ENCODE measurements around the gene CCDC87.
"Not testable (repeated sequence)": the region's sequence is repeated elsewhere in the genome, so short reads cannot be mapped to it uniquely, and the experiment has no call there.

Gene CCDC87, protein sequence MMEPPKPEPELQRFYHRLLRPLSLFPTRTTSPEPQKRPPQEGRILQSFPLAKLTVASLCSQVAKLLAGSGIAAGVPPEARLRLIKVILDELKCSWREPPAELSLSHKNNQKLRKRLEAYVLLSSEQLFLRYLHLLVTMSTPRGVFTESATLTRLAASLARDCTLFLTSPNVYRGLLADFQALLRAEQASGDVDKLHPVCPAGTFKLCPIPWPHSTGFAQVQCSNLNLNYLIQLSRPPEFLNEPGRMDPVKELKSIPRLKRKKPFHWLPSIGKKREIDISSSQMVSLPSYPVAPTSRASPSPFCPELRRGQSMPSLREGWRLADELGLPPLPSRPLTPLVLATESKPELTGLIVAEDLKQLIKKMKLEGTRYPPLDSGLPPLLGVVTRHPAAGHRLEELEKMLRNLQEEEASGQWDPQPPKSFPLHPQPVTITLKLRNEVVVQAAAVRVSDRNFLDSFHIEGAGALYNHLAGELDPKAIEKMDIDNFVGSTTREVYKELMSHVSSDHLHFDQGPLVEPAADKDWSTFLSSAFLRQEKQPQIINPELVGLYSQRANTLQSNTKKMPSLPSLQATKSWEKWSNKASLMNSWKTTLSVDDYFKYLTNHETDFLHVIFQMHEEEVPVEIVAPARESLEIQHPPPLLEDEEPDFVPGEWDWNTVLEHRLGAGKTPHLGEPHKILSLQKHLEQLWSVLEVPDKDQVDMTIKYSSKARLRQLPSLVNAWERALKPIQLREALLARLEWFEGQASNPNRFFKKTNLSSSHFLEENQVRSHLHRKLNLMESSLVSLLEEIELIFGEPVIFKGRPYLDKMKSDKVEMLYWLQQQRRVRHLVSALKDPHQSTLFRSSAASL

DNA sequence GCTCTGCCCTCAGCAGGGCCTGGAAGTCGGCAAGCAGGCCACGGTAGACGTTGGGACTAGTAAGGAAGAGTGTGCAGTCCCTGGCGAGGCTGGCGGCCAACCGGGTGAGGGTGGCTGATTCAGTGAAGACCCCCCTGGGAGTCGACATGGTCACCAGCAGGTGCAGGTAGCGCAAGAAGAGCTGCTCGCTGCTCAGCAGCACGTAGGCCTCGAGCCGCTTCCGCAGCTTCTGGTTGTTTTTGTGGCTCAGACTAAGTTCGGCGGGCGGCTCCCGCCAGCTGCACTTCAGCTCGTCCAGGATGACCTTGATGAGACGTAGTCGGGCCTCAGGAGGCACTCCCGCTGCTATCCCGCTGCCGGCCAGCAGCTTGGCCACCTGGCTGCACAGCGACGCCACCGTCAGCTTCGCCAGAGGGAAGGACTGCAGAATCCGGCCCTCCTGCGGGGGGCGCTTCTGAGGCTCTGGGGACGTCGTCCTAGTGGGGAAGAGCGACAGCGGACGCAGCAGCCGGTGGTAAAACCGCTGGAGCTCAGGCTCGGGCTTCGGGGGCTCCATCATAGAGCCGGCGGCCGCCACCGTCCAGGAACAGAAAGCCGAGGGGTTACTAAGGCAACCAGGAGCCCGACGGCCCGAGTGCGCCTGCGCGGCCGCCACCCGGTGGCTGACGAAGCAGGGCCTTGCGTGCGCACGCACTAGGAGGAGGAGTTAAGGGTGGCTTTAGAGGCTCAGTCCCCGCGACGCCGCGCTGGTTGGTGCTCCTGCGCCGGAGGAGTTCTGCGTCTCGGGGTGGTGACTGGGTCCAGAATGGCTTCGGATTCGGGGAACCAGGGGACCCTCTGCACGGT, at the start of gene CCDC87, which contains the start of gene CCS:
Gene CCDC87 (minus strand): TSS at position 607 of the 846 bp plus-strand sequence. CDS start 48 bp downstream, at position 559.
Gene CCS (plus strand): TSS at position 729 of the 846 bp plus-strand sequence. CDS start 77 bp downstream, at position 806.
- H3K4me3 ChIP-seq (ENCODE audit: low read depth, low read length): peak within 1 kb of the TSS; percentile 100
- peak within 1 kb of the TSS; percentile 99 for H2AFZ ChIP-seq (ENCODE audit: low read length, unreplicated experiment)
- H3K36me3 ChIP-seq (ENCODE audit: insufficient read depth, low read length): no peaks in the 10 kb centered on the region
- no peaks in the 10 kb centered on the region for H3K27me3 ChIP-seq (ENCODE audit: insufficient read depth, low read length)
- H3K79me2 ChIP-seq (ENCODE audit: control insufficient read depth, insufficient read depth, low read length, unreplicated experiment): peaks cover 9% of the 10 kb centered on the region
- peaks cover 21% of the 10 kb centered on the region for H3K4me1 ChIP-seq (ENCODE audit: control insufficient read depth, insufficient read depth, low read length, unreplicated experiment)
- H3K27ac ChIP-seq (ENCODE audit: low read depth, low read length): peak within 1 kb of the TSS; percentile 49; the same call in 1 of the 2 replicates

DNA sequence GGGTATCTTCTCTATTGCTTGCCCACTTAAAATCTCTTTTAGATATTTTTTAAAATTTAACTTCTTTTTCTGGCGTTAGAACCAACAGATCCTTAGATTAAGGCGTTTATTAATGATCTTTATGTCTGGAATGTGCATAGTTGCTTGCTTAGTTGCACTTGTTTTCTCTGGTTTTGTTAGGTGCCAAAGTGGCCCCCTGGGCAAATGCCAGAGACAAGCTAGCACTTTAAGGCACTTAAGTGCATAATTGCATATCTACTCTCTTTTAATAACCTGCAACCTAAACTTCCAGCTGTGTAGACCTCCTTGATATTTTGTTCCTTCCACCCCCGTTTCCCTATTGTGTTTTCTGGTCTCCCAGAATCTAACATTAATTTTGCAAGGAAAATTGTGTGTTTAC, 49.0 kb upstream of the CCDC87 start:
- Histone ChIP-seq H3K4me3 (ENCODE audit: low read depth, low read length) (peak overlapping the region; percentile 84), H3K79me2 (ENCODE audit: control insufficient read depth, insufficient read depth, low read length, unreplicated experiment) (peaks cover 84% of the 10 kb centered on the region), H3K27ac (ENCODE audit: low read depth, low read length) (no peak overlapping the region), H3K27me3 (ENCODE audit: insufficient read depth, low read length) (no peaks in the 10 kb centered on the region), H3K36me3 (ENCODE audit: insufficient read depth, low read length) (peaks cover 60% of the 10 kb centered on the region), H3K4me1 (ENCODE audit: control insufficient read depth, insufficient read depth, low read length, unreplicated experiment) (peaks cover 54% of the 10 kb centered on the region), H2AFZ (ENCODE audit: low read length, unreplicated experiment) (no peak overlapping the region)

DNA sequence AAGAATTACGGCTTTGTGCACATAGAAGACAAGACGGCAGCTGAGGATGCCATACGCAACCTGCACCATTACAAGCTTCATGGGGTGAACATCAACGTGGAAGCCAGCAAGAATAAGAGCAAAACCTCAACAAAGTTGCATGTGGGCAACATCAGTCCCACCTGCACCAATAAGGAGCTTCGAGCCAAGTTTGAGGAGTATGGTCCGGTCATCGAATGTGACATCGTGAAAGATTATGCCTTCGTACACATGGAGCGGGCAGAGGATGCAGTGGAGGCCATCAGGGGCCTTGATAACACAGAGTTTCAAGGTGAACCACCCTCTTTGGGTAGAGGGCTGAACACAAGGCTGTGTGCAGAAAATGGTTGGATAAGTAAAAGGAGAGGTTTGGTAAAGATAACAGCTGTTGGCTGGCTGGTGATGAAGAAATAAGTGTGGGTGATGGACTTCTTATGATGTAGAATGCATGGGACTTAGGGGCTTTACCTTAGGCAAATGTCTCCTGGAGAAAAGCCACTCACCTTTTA, 47.0 kb upstream of the CCDC87 start:
- peaks cover 40% of the 10 kb centered on the region for H3K36me3 ChIP-seq (ENCODE audit: insufficient read depth, low read length)
- not testable (repeated sequence) for H2AFZ ChIP-seq (ENCODE audit: low read length, unreplicated experiment); H3K27ac ChIP-seq (ENCODE audit: low read depth, low read length)

DNA sequence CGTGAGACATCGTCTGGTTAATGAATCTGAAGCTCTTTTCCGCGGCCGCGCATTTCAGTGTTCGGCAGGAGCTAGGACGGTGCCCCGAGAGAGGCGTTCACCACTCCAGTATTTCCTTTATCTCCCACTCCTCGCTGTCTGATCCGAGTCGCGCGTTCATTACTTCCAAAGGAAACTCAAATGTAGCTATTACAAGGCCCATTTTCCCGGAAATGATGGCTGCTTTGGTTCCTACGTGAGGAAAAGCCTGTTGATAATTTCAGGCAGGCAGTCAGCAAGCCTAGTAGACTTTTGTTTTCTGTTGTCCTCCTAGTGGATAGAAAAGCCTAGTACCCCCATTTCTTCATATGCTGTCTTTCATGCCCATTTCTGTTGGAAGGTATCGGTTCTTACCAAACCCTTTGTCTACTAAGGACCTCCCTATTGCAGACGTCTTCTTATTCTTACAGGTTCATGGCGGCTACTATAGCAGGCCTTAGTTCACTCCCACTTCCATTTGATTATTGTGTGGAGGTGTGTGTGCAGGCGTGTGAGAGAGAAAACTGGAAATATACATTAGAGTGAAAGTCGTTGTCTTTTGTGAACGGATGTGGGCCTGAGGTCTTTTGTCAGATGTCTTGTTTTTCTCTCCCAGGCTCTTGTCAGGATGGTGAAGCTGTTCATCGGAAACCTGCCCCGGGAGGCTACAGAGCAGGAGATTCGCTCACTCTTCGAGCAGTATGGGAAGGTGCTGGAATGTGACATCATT, 46.4 kb upstream of the CCDC87 start:
- peaks cover 77% of the 10 kb centered on the region for H3K79me2 ChIP-seq (ENCODE audit: control insufficient read depth, insufficient read depth, low read length, unreplicated experiment)
- peak overlapping the region; percentile 84 for H3K4me3 ChIP-seq (ENCODE audit: low read depth, low read length)
- H2AFZ ChIP-seq (ENCODE audit: low read length, unreplicated experiment): peak overlapping the region; percentile 3
- H3K27me3 ChIP-seq (ENCODE audit: insufficient read depth, low read length): no peaks in the 10 kb centered on the region
- H3K4me1 ChIP-seq (ENCODE audit: control insufficient read depth, insufficient read depth, low read length, unreplicated experiment): peaks cover 44% of the 10 kb centered on the region
- peaks cover 37% of the 10 kb centered on the region for H3K36me3 ChIP-seq (ENCODE audit: insufficient read depth, low read length)
- H3K27ac ChIP-seq (ENCODE audit: low read depth, low read length): peak overlapping the region; percentile 78

More for the DNA sequence above, 47.0 kb upstream of the CCDC87 start:
- H3K79me2 ChIP-seq (ENCODE audit: control insufficient read depth, insufficient read depth, low read length, unreplicated experiment): peaks cover 78% of the 10 kb centered on the region
- peaks cover 49% of the 10 kb centered on the region for H3K4me1 ChIP-seq (ENCODE audit: control insufficient read depth, insufficient read depth, low read length, unreplicated experiment)
- H3K27me3 ChIP-seq (ENCODE audit: insufficient read depth, low read length): not testable (repeated sequence)
- H3K4me3 ChIP-seq (ENCODE audit: low read depth, low read length): peak overlapping the region; percentile 84

DNA sequence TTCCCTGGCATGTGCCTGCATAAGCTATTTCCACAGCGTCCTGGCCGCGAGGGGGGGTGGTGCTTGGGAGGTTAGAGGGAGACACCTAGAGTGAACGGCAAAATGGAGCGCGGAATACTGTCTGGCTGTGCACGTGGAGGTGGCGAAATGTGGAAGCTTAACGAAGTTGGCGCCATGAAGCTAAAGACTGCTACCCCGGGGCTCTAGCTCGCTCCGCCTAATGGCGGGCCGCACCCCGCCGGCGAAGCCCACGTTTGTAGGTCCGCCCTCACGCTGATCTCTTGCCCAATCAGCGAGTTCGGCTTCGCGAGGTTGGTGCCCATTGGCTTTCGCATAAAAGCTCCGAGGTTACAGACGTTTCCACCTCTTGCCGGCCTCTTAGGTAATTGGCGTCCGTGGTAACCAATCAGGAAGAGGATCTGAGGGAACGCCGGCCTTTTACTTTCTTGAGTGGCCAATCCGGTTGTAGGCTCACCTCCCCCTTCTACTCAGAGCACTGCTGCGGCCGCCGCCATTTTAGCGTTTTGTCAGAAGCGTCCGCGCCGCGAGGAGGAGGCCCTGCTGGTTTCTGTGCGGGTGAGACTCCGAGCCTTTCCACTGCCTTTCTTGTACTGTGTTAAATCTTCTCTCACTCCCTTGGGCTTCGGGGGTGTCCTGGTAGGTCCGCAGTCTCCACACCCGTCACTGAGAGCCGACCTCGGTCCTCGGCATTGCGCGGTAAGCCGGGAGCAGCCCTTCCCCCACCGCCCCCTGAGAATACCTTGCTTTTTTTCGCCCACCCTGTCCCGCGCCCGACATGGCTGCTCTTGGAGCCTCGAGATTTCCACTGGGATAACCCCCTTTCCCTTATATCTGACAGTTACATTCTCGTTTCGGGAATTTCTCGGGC, 45.6 kb upstream of the CCDC87 start, which contains the start of gene RBM4:
Gene RBM4 (plus strand): TSS at position 527 of the 889 bp plus-strand sequence. CDS start 1,009 bp downstream, outside the sequence.
- Histone ChIP-seq H3K36me3 (ENCODE audit: insufficient read depth, low read length) (peaks cover 31% of the 10 kb centered on the region), H3K27ac (ENCODE audit: low read depth, low read length) (peak within 1 kb of the TSS; percentile 78), H3K27me3 (ENCODE audit: insufficient read depth, low read length) (no peaks in the 10 kb centered on the region), H3K4me3 (ENCODE audit: low read depth, low read length) (peak within 1 kb of the TSS; percentile 84), H2AFZ (ENCODE audit: low read length, unreplicated experiment) (peak within 1 kb of the TSS; percentile 3), H3K4me1 (ENCODE audit: control insufficient read depth, insufficient read depth, low read length, unreplicated experiment) (peaks cover 41% of the 10 kb centered on the region), H3K79me2 (ENCODE audit: control insufficient read depth, insufficient read depth, low read length, unreplicated experiment) (peaks cover 73% of the 10 kb centered on the region)

DNA sequence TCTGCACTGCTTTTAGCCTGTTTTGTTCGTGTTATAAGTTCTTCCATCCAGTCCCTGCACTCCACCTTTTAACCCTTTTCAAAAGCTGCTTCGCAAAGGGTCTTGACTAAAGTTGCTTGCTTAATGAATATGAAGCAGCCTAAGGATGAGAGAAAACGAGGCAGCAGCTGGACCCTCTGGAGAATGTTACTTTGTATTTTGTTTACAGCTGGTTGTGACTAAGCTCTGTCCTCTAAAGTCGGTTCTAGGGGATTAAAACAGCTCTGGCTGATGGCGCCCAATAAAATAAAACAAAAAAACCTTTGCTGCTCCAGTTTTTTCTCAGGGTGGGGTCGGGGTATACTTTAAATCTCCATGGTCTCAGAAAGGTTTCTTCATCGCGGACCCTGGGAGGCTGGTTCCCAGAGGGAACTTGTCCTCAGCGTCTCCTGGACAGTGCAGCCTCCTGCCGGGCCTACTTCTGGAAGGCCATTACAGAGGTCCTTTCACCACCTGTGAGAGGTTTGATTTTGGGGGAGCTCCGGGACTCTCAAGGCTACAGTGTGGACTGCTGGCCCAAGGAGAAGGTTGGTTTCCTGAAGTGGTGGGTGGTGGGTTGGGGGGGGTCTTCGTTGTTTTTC, 44.8 kb upstream of the CCDC87 start:
- H3K27me3 ChIP-seq (ENCODE audit: insufficient read depth, low read length): no peaks in the 10 kb centered on the region
- H2AFZ ChIP-seq (ENCODE audit: low read length, unreplicated experiment): no peak overlapping the region
- peaks cover 23% of the 10 kb centered on the region for H3K36me3 ChIP-seq (ENCODE audit: insufficient read depth, low read length)
- peaks cover 35% of the 10 kb centered on the region for H3K4me1 ChIP-seq (ENCODE audit: control insufficient read depth, insufficient read depth, low read length, unreplicated experiment)
- peak overlapping the region; percentile 41 for H3K27ac ChIP-seq (ENCODE audit: low read depth, low read length)
- H3K4me3 ChIP-seq (ENCODE audit: low read depth, low read length): peak overlapping the region; percentile 60
- H3K79me2 ChIP-seq (ENCODE audit: control insufficient read depth, insufficient read depth, low read length, unreplicated experiment): peaks cover 73% of the 10 kb centered on the region

DNA sequence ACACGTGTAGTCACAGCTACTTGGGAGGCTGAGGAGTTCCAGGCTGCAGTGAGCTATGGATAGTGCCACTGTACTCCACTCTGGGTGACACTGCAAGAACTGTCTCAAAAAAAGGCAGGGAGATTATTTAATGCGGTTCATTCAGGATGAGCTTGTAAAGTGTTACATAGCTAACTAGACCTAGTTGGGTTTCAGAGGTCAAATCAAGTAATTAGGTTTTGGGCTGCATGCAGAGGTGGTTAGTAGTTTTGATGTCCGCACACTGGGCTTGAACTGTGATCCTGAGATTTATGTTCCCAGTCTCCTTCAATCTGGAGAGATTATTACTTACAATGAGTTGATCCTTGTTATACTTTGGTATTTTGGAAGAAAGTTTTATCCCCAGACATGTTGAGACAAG, 43.5 kb upstream of the CCDC87 start:
- no peaks in the 10 kb centered on the region for H3K27me3 ChIP-seq (ENCODE audit: insufficient read depth, low read length)
- no peak overlapping the region for H3K4me3 ChIP-seq (ENCODE audit: low read depth, low read length)
- no peak overlapping the region for H2AFZ ChIP-seq (ENCODE audit: low read length, unreplicated experiment)
- peak overlapping the region; percentile 6; the same call in 1 of the 2 replicates for H3K27ac ChIP-seq (ENCODE audit: low read depth, low read length)
- peaks cover 72% of the 10 kb centered on the region for H3K79me2 ChIP-seq (ENCODE audit: control insufficient read depth, insufficient read depth, low read length, unreplicated experiment)
- H3K4me1 ChIP-seq (ENCODE audit: control insufficient read depth, insufficient read depth, low read length, unreplicated experiment): peaks cover 23% of the 10 kb centered on the region
- H3K36me3 ChIP-seq (ENCODE audit: insufficient read depth, low read length): peaks cover 21% of the 10 kb centered on the region

DNA sequence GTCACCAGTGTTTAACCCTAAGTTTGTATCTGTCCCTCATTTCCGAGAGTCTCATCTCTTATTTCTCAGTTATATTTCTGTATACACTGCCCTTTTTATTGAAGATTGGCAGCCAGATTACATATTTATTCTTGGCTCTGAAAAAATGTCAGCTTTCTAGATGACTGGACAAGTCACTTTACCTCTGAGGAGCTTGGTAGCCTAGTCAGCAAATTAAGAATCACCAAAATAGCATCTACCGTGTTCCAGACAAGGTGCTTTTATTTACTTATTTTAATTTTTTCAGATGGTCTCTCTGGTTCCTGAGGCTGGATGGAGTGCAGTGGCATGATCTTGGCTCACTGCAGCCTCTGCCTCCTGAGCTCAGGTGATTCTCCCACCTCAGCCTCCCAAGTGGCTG, 40.1 kb upstream of the CCDC87 start:
- no peak overlapping the region for H3K27ac ChIP-seq (ENCODE audit: low read depth, low read length)
- H3K4me3 ChIP-seq (ENCODE audit: low read depth, low read length): no peak overlapping the region
- H3K36me3 ChIP-seq (ENCODE audit: insufficient read depth, low read length): peaks cover 31% of the 10 kb centered on the region
- H3K79me2 ChIP-seq (ENCODE audit: control insufficient read depth, insufficient read depth, low read length, unreplicated experiment): peaks cover 74% of the 10 kb centered on the region
- peaks cover 6% of the 10 kb centered on the region for H3K4me1 ChIP-seq (ENCODE audit: control insufficient read depth, insufficient read depth, low read length, unreplicated experiment)
- H2AFZ ChIP-seq (ENCODE audit: low read length, unreplicated experiment): no peak overlapping the region
- H3K27me3 ChIP-seq (ENCODE audit: insufficient read depth, low read length): no peaks in the 10 kb centered on the region
